ENCODE results near the gene RASGRP1. TPM values are rescaled to one million over a fixed set of nuclear protein-coding genes. Genes with fewer than 3 reads are reported as not detected.
A peak's percentile ranks its signal among the peaks of the same experiment; 100 is the strongest.

Gene RASGRP1
- total and polyA plus RNA-seq, 7 donors: 0.01 to 0.27 (median 0.16) TPM; not detected in 1

DNA sequence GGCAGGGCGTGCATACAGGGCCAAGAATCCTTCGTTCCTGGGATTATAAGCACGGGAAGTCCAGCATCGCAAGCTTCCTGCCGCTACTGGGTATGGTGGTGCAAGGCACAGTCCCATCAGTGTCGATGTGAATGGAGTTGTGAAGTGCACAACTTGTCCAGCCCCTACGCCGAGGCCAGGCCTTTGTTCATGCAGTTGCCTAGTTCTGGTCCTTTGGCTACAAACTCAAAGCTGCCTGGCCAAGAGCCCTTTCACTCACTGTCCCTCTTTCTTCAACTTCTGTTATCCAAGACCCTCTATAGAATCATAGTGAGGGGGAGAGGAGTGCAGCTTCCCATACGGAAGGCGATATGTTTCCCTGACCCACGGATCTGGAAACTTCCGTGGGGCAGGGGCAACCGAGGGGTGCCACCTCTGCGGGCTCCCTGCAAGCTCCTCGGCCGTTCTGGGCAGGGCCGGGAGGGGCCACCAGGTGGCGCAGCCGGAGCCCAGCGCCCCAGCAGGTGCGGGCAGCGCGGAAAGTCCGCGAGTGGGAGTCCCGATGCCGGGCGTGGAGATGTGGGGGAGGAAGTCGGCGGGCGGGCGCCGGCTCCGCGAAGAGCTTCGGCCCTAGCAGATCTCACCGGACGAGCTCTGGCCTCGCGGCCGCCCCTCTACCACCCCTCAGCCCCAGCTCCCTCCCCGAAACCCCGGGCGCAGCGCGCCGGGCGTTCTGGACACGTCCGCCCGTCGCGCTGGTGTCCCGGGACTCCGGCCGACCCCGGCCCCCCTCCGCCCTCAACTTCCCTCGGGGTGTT, 693 bp downstream of the RASGRP1 start:
- Histone ChIP-seq H3K27me3 (ENCODE audit: insufficient read depth in 3 of 3, low read length in 2 of 3) (peaks cover 0 to 26% (median 0%) of the 10 kb centered on the region in 3 donors), H3K27ac (no peak overlapping the region), H3K9me3 (no peaks in the 10 kb centered on the region)

DNA sequence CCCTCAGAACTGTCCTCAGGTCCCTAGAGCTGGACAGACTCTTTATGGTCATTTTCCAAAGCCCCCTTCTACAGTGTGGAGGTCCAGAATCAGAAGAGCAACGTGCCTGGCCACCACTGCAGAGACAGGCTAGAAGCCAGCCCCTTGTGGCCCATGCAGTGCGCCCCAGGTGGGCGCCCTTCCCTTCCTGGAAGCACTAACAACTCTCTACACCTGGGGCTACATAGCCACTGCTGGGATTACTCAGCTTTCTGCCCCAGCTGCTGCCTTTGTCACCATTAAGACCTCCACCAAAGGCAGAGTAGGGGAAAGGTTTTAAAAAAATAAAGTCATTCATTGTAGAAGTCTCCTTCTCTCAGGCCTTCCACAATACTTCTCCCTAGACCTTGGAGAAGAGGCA, 2.3 kb downstream of the RASGRP1 start:
- Histone ChIP-seq H3K27me3 (ENCODE audit: insufficient read depth in 3 of 3, low read length in 2 of 3) (peaks cover 0 to 29% (median 0%) of the 10 kb centered on the region in 3 donors), H3K4me1 (peaks cover 3% of the 10 kb centered on the region), H3K4me3 (no peak overlapping the region), H3K36me3 (ENCODE audit: insufficient read depth in 1 of 2, low read depth in 1 of 2) (no peaks in the 10 kb centered on the region), H3K27ac (no peak overlapping the region), H3K9me3 (no peaks in the 10 kb centered on the region)
- ATAC-seq (no peak), DNase-seq (no peak)
- intact Hi-C loops (cut with DNase I): loop anchor here (5.0 to 10.0 kb wide), 3 partner anchors 85 to 123 kb away; no protein-coding TSS in a partner anchor
- 75 to 84% (median 78%) methylated on average over 3 of the region's 3 CpGs for WGBS, 3 donors
- TF ChIP-seq, protein P1, sequence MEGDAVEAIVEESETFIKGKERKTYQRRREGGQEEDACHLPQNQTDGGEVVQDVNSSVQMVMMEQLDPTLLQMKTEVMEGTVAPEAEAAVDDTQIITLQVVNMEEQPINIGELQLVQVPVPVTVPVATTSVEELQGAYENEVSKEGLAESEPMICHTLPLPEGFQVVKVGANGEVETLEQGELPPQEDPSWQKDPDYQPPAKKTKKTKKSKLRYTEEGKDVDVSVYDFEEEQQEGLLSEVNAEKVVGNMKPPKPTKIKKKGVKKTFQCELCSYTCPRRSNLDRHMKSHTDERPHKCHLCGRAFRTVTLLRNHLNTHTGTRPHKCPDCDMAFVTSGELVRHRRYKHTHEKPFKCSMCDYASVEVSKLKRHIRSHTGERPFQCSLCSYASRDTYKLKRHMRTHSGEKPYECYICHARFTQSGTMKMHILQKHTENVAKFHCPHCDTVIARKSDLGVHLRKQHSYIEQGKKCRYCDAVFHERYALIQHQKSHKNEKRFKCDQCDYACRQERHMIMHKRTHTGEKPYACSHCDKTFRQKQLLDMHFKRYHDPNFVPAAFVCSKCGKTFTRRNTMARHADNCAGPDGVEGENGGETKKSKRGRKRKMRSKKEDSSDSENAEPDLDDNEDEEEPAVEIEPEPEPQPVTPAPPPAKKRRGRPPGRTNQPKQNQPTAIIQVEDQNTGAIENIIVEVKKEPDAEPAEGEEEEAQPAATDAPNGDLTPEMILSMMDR (IDR thresholded peaks at IDR 0.05): no peak

More for the DNA sequence above, 693 bp downstream of the RASGRP1 start:
- intact Hi-C loops (cut with DNase I): loop anchor here (1.0 to 10.0 kb wide), 4 partner anchors 47 to 121 kb away; no protein-coding TSS in a partner anchor
- ATAC-seq (peak; percentile 70 to 94 (median 82)), DNase-seq (peak; percentile 56 to 79)
- TF ChIP-seq, protein P1 (IDR thresholded peaks at IDR 0.05): peak; percentile 75
- no peaks in the 10 kb centered on the region for H3K36me3 ChIP-seq (ENCODE audit: insufficient read depth in 1 of 2, low read depth in 1 of 2)
- peak overlapping the region; percentile 68 for H3K4me3 ChIP-seq
- 9 to 19% (median 12%) methylated on average over 27 to 59 of the region's 59 CpGs for WGBS, 3 donors
- H3K4me1 ChIP-seq: peaks cover 3% of the 10 kb centered on the region

DNA sequence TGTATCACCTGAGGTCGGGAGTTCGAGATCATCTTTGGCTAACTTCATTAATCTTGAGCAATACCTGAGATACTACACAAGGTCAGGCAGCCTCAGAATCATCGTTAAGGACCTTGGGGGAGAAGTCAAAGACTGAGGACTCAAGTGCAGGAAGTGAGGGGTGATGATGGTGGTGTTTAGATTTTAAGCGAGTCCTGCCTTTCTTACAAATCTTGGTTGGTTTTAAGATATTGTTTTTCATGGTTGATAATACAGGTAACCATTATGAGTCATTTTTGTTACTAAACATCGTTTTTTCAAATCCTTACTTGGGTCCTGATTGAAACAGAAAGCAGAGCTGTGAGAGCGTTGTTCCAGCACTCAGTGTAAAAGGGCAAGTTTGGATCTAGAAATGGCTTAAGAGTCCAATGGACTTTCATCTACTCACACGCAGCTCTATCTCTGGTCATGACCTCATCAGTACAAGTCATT, 4.1 kb downstream of the RASGRP1 start:
- intact Hi-C loops (cut with DNase I): loop anchor here (5.0 to 10.0 kb wide), 3 partner anchors 87 to 124 kb away; no protein-coding TSS in a partner anchor
- TF ChIP-seq, protein P1 (IDR thresholded peaks at IDR 0.05): no peak
- Histone ChIP-seq H3K4me1 (peaks cover 3% of the 10 kb centered on the region), H3K36me3 (ENCODE audit: insufficient read depth in 1 of 2, low read depth in 1 of 2) (no peaks in the 10 kb centered on the region), H3K27me3 (ENCODE audit: insufficient read depth in 3 of 3, low read length in 2 of 3) (peaks cover 0 to 26% (median 0%) of the 10 kb centered on the region in 3 donors), H3K27ac (no peak overlapping the region), H3K4me3 (no peak overlapping the region), H3K9me3 (no peaks in the 10 kb centered on the region)
- no peak for DNase-seq
- 87 to 89% (median 89%) methylated on average over 7 of the region's 7 CpGs for WGBS, 3 donors
- ATAC-seq: no peak

DNA sequence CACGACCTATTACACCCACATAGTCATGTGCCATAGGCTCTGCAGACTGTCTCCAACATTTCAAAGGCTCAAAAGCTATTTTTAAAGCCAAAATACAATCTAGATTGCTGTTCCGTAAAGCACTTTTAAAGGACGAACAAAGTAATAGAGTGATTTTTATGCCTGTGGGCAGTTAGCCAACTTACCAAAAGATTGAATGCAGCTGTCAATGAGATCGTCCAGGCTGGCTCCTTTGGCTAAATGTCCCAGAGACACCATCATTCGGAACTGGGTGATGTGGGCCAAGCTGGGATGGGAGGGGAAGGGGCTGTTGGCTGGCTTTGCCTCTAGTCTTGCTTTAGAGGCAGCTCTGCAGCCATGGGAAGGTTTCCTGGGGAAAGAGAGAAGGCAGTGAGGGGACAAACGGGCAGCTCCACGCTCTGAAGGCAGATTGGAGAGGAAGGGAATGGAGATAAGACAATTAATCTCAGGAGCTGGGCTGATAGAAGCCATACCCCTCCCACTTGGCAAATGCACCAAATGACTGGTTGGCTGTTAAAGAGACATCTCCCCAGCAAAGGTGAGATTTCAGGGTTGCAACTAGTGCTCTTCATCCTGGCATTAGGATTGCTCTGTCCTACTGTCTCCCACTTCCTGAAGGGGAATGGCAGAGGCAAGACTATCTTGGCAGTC, 4.8 kb downstream of the RASGRP1 start:
- WGBS, 3 donors: 14 to 23% (median 17%) methylated on average over 7 of the region's 7 CpGs
- H3K4me3 ChIP-seq: no peak overlapping the region

More for the DNA sequence above, 4.8 kb downstream of the RASGRP1 start:
- Histone ChIP-seq H3K27ac (no peak overlapping the region), H3K36me3 (ENCODE audit: insufficient read depth in 1 of 2, low read depth in 1 of 2) (no peaks in the 10 kb centered on the region), H3K27me3 (ENCODE audit: insufficient read depth in 3 of 3, low read length in 2 of 3) (peaks cover 0 to 20% (median 0%) of the 10 kb centered on the region in 3 donors), H3K4me1 (peaks cover under 1% of the 10 kb centered on the region), H3K9me3 (no peaks in the 10 kb centered on the region)
- TF ChIP-seq, protein P1 (IDR thresholded peaks at IDR 0.05): no peak
- ATAC-seq (no peak), DNase-seq (no peak)
- intact Hi-C loops (cut with DNase I): loop anchor here (5.0 to 10.0 kb wide), 3 partner anchors 88 to 125 kb away; no protein-coding TSS in a partner anchor
